ENCODE results near the gene PCDHB4. TPM values are rescaled to one million over a fixed set of nuclear protein-coding genes. Genes with fewer than 3 reads are reported as not detected.

The PCDHB4 gene
- total and polyA plus RNA-seq, 2 of the 8 experiments (the other 6 are each of a cell fraction or from before 2014, with no cell fraction given) = 1.3 to 1.5 TPM

GRCh38 chr5:141135718-141136266, 14.2 kb downstream of the PCDHB4 start (continued):
- no peak for TF ChIP-seq CHD7 (IDR thresholded peaks at IDR 0.05; ENCODE audit: insufficient replicate concordance, low read length)
- TF ChIP-seq CHD1 (IDR thresholded peaks at IDR 0.05; ENCODE audit: low read depth, low read length) = no peak
- no peak for TF ChIP-seq CREB1 (IDR thresholded peaks at IDR 0.05)
- no peak for TF ChIP-seq SUZ12 (IDR thresholded peaks at IDR 0.05; ENCODE audit: low read length)
- no peak for TF ChIP-seq USF2 (IDR thresholded peaks at IDR 0.05; ENCODE audit: low read length)
- TF ChIP-seq TBP (IDR thresholded peaks at IDR 0.05; ENCODE audit: low read depth, low read length) = no peak
- no peak for TF ChIP-seq TAF1 (IDR thresholded peaks at IDR 0.05; ENCODE audit: low read depth, low read length)
- no peak for TF ChIP-seq ZNF274 (IDR thresholded peaks at IDR 0.05; ENCODE audit: borderline replicate concordance, extremely low read depth, low read length)
- TF ChIP-seq BCL11A (IDR thresholded peaks at IDR 0.05; ENCODE audit: low read depth in 2 of 2, low read length in 2 of 2) = no peak
- no peak for TF ChIP-seq NANOG (IDR thresholded peaks at IDR 0.05; ENCODE audit: insufficient read depth, low read depth, low read length, poor library complexity, severe bottlenecking)

All from H1 (cell line).